ENCODE results near the gene TCF4.
A peak's percentile ranks its signal among the peaks of the same experiment; 100 is the strongest.

- TF ChIP-seq CTCF (IDR thresholded peaks at IDR 0.05) (no peak), POLR2AphosphoS5 (IDR thresholded peaks at IDR 0.05) (peak in 2 of 3 donors; percentile 45 to 58), EP300 (IDR thresholded peaks at IDR 0.05) (peak; percentile 22)
Measured at GRCh38 chr18:55510809-55511208, 77.2 kb downstream of the TCF4 start.

All from stomach (tissue), 4 donors.